Measurements from ENCODE around the gene RBFOX1.

The RBFOX1 gene

GRCh38 chr16:7612671-7613070 is 280.0 kb downstream of the RBFOX1 start:
- no peak for DNase-seq

GRCh38 chr16:7613518-7613917 is 280.9 kb downstream of the RBFOX1 start:
- no peak for DNase-seq

GRCh38 chr16:7614021-7614795 is 281.6 kb downstream of the RBFOX1 start:
- DNase-seq = peak; percentile 19

GRCh38 chr16:7615565-7615964 is 282.9 kb downstream of the RBFOX1 start:
- no peak for DNase-seq

- no peak for DNase-seq
Observed at GRCh38 chr16:7624871-7625766, 292.5 kb downstream of the RBFOX1 start.

- no peak for DNase-seq
Observed at GRCh38 chr16:7628981-7629380, 296.3 kb downstream of the RBFOX1 start.

GRCh38 chr16:7629571-7629970 is 296.9 kb downstream of the RBFOX1 start:
- DNase-seq = no peak

GRCh38 chr16:7637446-7637845 is 304.8 kb downstream of the RBFOX1 start:
- DNase-seq = no peak

GRCh38 chr16:7638306-7638705 is 305.7 kb downstream of the RBFOX1 start:
- no peak for DNase-seq

- no peak for DNase-seq
Observed at GRCh38 chr16:7640334-7640733, 307.7 kb downstream of the RBFOX1 start.

GRCh38 chr16:7644176-7644575 is 311.5 kb downstream of the RBFOX1 start:
- DNase-seq = no peak

- no peak for DNase-seq
Observed at GRCh38 chr16:7644811-7645210, 312.2 kb downstream of the RBFOX1 start.

GRCh38 chr16:7646821-7647500 is 314.3 kb downstream of the RBFOX1 start:
- DNase-seq = peak; percentile 16

GRCh38 chr16:7650431-7650830 is 317.8 kb downstream of the RBFOX1 start:
- DNase-seq = no peak

- DNase-seq = no peak
Observed at GRCh38 chr16:7651803-7652570, 319.3 kb downstream of the RBFOX1 start.

GRCh38 chr16:7653746-7654461 is 321.3 kb downstream of the RBFOX1 start:
- no peak for DNase-seq

- no peak for DNase-seq
Observed at GRCh38 chr16:7675628-7676027, 343.0 kb downstream of the RBFOX1 start.

- DNase-seq = no peak
Observed at GRCh38 chr16:7680296-7680695, 347.7 kb downstream of the RBFOX1 start.

- DNase-seq = no peak
Observed at GRCh38 chr16:7688811-7689210, 356.2 kb downstream of the RBFOX1 start.

- no peak for DNase-seq
Observed at GRCh38 chr16:7689234-7689633, 356.6 kb downstream of the RBFOX1 start.

GRCh38 chr16:7691533-7691932 is 358.9 kb downstream of the RBFOX1 start:
- DNase-seq = no peak

Measured in right kidney (tissue), 1 donor.